GM12878 (cell line): ENCODE measurements around the gene SOX18. TPM values are rescaled to one million over a fixed set of nuclear protein-coding genes. Genes with fewer than 3 reads are reported as not detected.

Experiments
- ATAC-seq: fragments of 200-7000 bp; cut with Tn5 transposase; 3 replicates; pipeline ENCODE4 v1.9.1; 2020; ENCODE audit warnings: mild to moderate bottlenecking, moderate library complexity
- BruUV-seq: library from RNA; stranded (reverse); fragments of 400-500 nt; replicated peaks from 2 replicates; lab custom pipeline; 2021; lab: Mats Ljungman, UMichigan
- CTCF ChIA-PET: fragments of 300-600 bp; sonication (Branson Sonifier 250); formaldehyde crosslinking; extraction: SDS; loops from one replicate; lab custom pipeline; 2021; ENCODE audit warnings: inconsistent platforms; lab: Yijun Ruan, JAX
- POLR2A ChIA-PET: fragments of 350-600 bp; formaldehyde crosslinking; extraction: SDS; loops from one replicate; lab custom pipeline; 2021; ENCODE audit warnings: inconsistent platforms; lab: Charles Lee
- RAD21 ChIA-PET: fragments of 300-600 bp; sonication (Branson Sonifier 250); formaldehyde crosslinking; loops from one replicate; lab custom pipeline; 2023; ENCODE audit warnings: antibody characterized with exemption; ENCODE audit not compliant: unreplicated experiment; lab: Charles Lee
- SMC1A ChIA-PET: fragments of 300-600 bp; sonication (Branson Sonifier 250); formaldehyde crosslinking; loops from one replicate; lab custom pipeline; 2023; ENCODE audit not compliant: unreplicated experiment, uncharacterized antibody; lab: Charles Lee
- DNase-seq: peaks from one replicate; pipeline ENCODE4 v3.0.0-alpha.2; 2011; ENCODE audit warnings: low read depth, low spot score
- FAIRE-seq: peaks from 3 replicates; lab custom pipeline; 2011; peaks lifted over from hg19 to GRCh38; lab: Jason Lieb, UNC
- H2AFZ ChIP-seq: 2 replicates; pipeline ENCODE4 v1.6.0; 2011; ENCODE audit warnings: low read depth, low read length, control low read depth; ENCODE audit not compliant: control insufficient read depth
- H3K27ac ChIP-seq: 2 replicates; pipeline ENCODE4 v1.5.1; 2011; ENCODE audit warnings: control low read depth; ENCODE audit not compliant: control insufficient read depth, insufficient read depth
- H3K27me3 ChIP-seq, 2 experiments: replicated peaks in 1 of 2; 2 replicates each; pipeline versions ENCODE4 v1.6.0 to v1.6.1; 2011; ENCODE audit warnings: low read length in 1 of 2; ENCODE audit not compliant: control insufficient read depth in 2 of 2, insufficient read depth in 2 of 2
- H3K36me3 ChIP-seq, 2 experiments: 2 replicates each; pipeline ENCODE4 v1.5.1; 2011; ENCODE audit warnings: low read length in 1 of 2; ENCODE audit not compliant: control insufficient read depth in 2 of 2, insufficient read depth in 2 of 2
- H3K4me1 ChIP-seq: 2 replicates; pipeline ENCODE4 v1.6.1; 2011; ENCODE audit warnings: mild to moderate bottlenecking, low read length, moderate library complexity, mixed read lengths; ENCODE audit not compliant: control insufficient read depth, insufficient read depth
- H3K4me2 ChIP-seq: 2 replicates; pipeline ENCODE4 v1.6.0; 2011; ENCODE audit warnings: control low read depth; ENCODE audit not compliant: control insufficient read depth, insufficient read depth
- H3K4me3 ChIP-seq: fragments of 200-600 bp; sonication (generic); 2 replicates; pipeline ENCODE4 v1.5.1; 2016
- H3K79me2 ChIP-seq: 2 replicates; pipeline ENCODE4 v1.6.0; 2011; ENCODE audit warnings: low read length; ENCODE audit not compliant: control insufficient read depth, insufficient read depth
- H3K9ac ChIP-seq: 2 replicates; pipeline ENCODE4 v1.8.0; 2011; ENCODE audit warnings: low read length, control low read depth, mixed read lengths; ENCODE audit not compliant: control insufficient read depth, insufficient read depth
- H3K9me3 ChIP-seq: replicated peaks from 3 replicates; pipeline ENCODE4 v1.5.1; 2011; ENCODE audit warnings: mild to moderate bottlenecking, low read length; ENCODE audit not compliant: control insufficient read depth, insufficient read depth
- H4K20me1 ChIP-seq: 2 replicates; pipeline ENCODE4 v1.6.0; 2011; ENCODE audit not compliant: control insufficient read depth, insufficient read depth
- DPF2 ChIP-seq: fragments of 450-650 bp; IDR thresholded peaks from 2 replicates; pipeline ENCODE4 v1.6.1; 2017; ENCODE audit warnings: mild to moderate bottlenecking
- MTA2 ChIP-seq: fragments of 450-650 bp; IDR thresholded peaks from 2 replicates; pipeline ENCODE4 v1.6.1; 2016; ENCODE audit warnings: low read depth, mild to moderate bottlenecking, moderate library complexity
- POLR2A ChIP-seq: IDR thresholded peaks from 2 replicates; pipeline ENCODE4 v1.6.1; 2011; ENCODE audit warnings: low read depth, mild to moderate bottlenecking, low read length
- POLR2AphosphoS2 ChIP-seq: IDR thresholded peaks from 2 replicates; pipeline ENCODE4 v1.6.1; 2011; ENCODE audit warnings: low read depth, mild to moderate bottlenecking, low read length, improper control_type of control experiment, moderate library complexity
- WGBS: methylation state at CpG from one replicate; pipeline ENCODE4 v1.1.6; 2016; ENCODE audit warnings: low lambda C conversion rate; ENCODE audit not compliant: insufficient replicate concordance, insufficient coverage; ENCODE audit errors: missing lambda C conversion rate; 5-methylcytosine and 5-hydroxymethylcytosine counted together
- in situ Hi-C: fragments of 300-500 bp; cut with MboI; formaldehyde crosslinking; loops from 9 replicates; pipeline ENCODE4 v1.14.3; 2018; ENCODE audit warnings: mixed read lengths
- intact Hi-C: fragments of 100-400 bp; cut with micrococcal nuclease; formaldehyde crosslinking; loops from one replicate; pipeline ENCODE4 v1.14.2; 2022; ENCODE audit not compliant: unreplicated experiment
- polyA plus RNA-seq, 11 experiments: library from polyadenylated mRNA; depleted of rRNA in 4 of 11; unstranded in 6 of 11; stranded (reverse) in 5 of 11; fragments of >200 nt; fragmentation: Nextera tagmentation in 4 of 11; fragmentation: Illumina TruSeq in 1 of 11; extraction: Ambion mirVana in 4 of 11; extraction: Trizol in 1 of 11; gene quantifications; 1 replicate in 1 of 11; 2 replicates in 10 of 11; pipeline versions ENCODE4 v1.2.1 to v1.2.3, GENCODE V29; 2011 to 2016; ENCODE audit warnings: inconsistent platforms in 2 of 11, missing spikeins in 2 of 11, low read depth in 1 of 11
- total RNA-seq, 4 experiments: library from RNA; depleted of rRNA in 3 of 4; stranded (reverse); fragments of >200 nt in 3 of 4; fragmentation: Illumina TruSeq in 1 of 4; extraction: Trizol in 1 of 4; gene quantifications; 2 replicates each; pipeline versions ENCODE4 v1.2.1 to v1.2.3, GENCODE V29; 2013 to 2021
- TF ChIP-seq, protein P1 (sequence below): fragments of 450-650 bp; IDR thresholded peaks from 2 replicates; pipeline ENCODE4 v1.6.1; 2016; ENCODE audit warnings: mild to moderate bottlenecking
- TF ChIP-seq, protein P2 (sequence below): IDR thresholded peaks from 2 replicates; pipeline ENCODE4 v1.6.1; 2012; ENCODE audit warnings: low read depth, low read length, improper control_type of control experiment
- TF ChIP-seq, protein P3 (sequence below), 3 experiments: IDR thresholded peaks in 2 of 3; conservative IDR thresholded peaks in 1 of 3; 2 replicates each; pipeline ENCODE4 v1.5.1; 2011; ENCODE audit warnings: low read depth in 3 of 3, low read length in 3 of 3, mild to moderate bottlenecking in 3 of 3, control low read depth in 2 of 3, moderate library complexity in 2 of 3, inconsistent platforms in 1 of 3, mixed read lengths in 1 of 3; ENCODE audit not compliant: control insufficient read depth in 2 of 3, insufficient read depth in 1 of 3; ENCODE audit errors: extremely low read depth in 1 of 3

SOX18 gene
- total and polyA plus RNA-seq, 10 of the 15 experiments (the other 5 are each of a cell fraction or from before 2014, with no cell fraction given), result 0.05 to 5.6 (median 0.28) TPM; not detected in 3

DNA sequence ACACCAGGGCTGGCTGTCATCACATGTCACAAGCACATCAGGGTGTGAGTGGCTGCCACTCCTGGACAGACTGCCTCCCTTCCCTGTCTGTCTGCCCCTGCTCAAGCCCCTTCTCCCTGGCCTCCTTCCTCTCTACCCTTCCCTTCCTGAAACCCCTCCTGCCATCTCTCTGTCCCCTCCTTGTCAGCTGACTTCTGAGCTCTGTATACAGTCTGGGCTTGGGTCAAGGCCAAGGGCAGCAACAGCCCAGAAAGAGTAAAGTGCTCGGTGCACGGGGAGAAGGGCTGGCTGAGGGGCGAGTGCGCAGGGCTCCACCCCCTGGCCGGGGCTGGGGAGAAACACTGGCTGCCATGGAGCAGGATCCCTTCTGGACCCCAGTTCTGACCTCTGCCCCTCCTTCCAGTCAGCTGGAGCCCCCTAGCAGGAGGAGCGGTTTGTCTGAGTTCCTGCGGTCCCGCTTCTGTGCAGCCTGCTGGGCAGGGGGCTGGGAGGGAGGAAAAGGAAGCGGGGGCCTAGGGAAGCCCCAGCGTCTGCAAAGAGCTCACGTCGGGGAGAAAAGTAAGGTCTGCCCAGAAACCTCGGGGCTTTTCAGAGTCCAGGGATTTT, 32.8 kb upstream of the SOX18 start:
- no peak for FAIRE-seq
- DNase-seq, result no peak
- WGBS, result 29% methylated on average over 13 of the region's 13 CpGs
- Histone ChIP-seq H2AFZ (no peak overlapping the region), H3K27ac (no peak overlapping the region), H3K4me2 (no peak overlapping the region), H3K27me3 (peaks cover 2 to 7% of the 10 kb centered on the region in 2 experiments; a peak in 2 of 4 replicates), H3K9ac (no peak overlapping the region), H3K4me3 (no peak overlapping the region)
- CTCF ChIA-PET, result interaction anchor here (1.0 to 3.5 kb wide), 3 partner anchors 35 to 185 kb away, joined by 3 to 65 read pairs (median 7); no protein-coding TSS in a partner anchor
- in situ Hi-C loops, result no loop called here
- RAD21 ChIA-PET, result interaction anchor here (0.6 to 6.7 kb wide), 3 partner anchors 33 to 296 kb away, joined by 3 to 67 read pairs (median 6); no protein-coding TSS in a partner anchor
- POLR2A ChIA-PET, result interaction anchor here (1.6 to 2.4 kb wide), 2 partner anchors 38 to 44 kb away, joined by 4 to 12 read pairs; no protein-coding TSS in a partner anchor
- intact Hi-C loops, result no loop called here
- ATAC-seq, result no peak
- TF ChIP-seq POLR2A (no peak), POLR2AphosphoS2 (no peak), DPF2 (no peak), MTA2 (no peak)
- TF ChIP-seq, protein P1, sequence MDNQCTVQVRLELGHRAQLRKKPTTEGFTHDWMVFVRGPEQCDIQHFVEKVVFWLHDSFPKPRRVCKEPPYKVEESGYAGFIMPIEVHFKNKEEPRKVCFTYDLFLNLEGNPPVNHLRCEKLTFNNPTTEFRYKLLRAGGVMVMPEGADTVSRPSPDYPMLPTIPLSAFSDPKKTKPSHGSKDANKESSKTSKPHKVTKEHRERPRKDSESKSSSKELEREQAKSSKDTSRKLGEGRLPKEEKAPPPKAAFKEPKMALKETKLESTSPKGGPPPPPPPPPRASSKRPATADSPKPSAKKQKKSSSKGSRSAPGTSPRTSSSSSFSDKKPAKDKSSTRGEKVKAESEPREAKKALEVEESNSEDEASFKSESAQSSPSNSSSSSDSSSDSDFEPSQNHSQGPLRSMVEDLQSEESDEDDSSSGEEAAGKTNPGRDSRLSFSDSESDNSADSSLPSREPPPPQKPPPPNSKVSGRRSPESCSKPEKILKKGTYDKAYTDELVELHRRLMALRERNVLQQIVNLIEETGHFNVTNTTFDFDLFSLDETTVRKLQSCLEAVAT, result no peak
- TF ChIP-seq, protein P2, sequence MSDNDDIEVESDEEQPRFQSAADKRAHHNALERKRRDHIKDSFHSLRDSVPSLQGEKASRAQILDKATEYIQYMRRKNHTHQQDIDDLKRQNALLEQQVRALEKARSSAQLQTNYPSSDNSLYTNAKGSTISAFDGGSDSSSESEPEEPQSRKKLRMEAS, result no peak
- TF ChIP-seq, protein P3, sequence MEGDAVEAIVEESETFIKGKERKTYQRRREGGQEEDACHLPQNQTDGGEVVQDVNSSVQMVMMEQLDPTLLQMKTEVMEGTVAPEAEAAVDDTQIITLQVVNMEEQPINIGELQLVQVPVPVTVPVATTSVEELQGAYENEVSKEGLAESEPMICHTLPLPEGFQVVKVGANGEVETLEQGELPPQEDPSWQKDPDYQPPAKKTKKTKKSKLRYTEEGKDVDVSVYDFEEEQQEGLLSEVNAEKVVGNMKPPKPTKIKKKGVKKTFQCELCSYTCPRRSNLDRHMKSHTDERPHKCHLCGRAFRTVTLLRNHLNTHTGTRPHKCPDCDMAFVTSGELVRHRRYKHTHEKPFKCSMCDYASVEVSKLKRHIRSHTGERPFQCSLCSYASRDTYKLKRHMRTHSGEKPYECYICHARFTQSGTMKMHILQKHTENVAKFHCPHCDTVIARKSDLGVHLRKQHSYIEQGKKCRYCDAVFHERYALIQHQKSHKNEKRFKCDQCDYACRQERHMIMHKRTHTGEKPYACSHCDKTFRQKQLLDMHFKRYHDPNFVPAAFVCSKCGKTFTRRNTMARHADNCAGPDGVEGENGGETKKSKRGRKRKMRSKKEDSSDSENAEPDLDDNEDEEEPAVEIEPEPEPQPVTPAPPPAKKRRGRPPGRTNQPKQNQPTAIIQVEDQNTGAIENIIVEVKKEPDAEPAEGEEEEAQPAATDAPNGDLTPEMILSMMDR (IDR thresholded peaks at IDR 0.05 in 2 of 3, conservative IDR thresholded peaks at IDR 0.05 in 1 of 3; ENCODE audit: control insufficient read depth in 2 of 3, extremely low read depth in 1 of 3, insufficient read depth in 1 of 3, low read depth in 3 of 3, low read length in 3 of 3), result no peak
- TF ChIP-seq, all 136 proteins: peak for 0
- Histone ChIP-seq H3K4me1 (peaks cover 18% of the 10 kb centered on the region), H3K36me3 (no peaks in the 10 kb centered on the region), H4K20me1 (no peaks in the 10 kb centered on the region), H3K9me3 (peaks cover 3% of the 10 kb centered on the region; the same call in 1 of the 3 replicates), H3K79me2 (peaks cover 17% of the 10 kb centered on the region)
- SMC1A ChIA-PET, result interaction anchor here (1.0 to 2.3 kb wide), 2 partner anchors 38 to 40 kb away, joined by 3 to 11 read pairs; no protein-coding TSS in a partner anchor
- no TSS peak for BruUV-seq
